Endothelial cell of umbilical vein (primary cell): ENCODE data around the gene ZIM2. TPM values are rescaled to one million over a fixed set of nuclear protein-coding genes. Genes with fewer than 3 reads are reported as not detected.

Source experiments
- BruUV-seq: library from RNA; stranded (reverse); fragments of 400-500 nt; replicated peaks from 2 replicates; lab custom pipeline; 2021; lab: Mats Ljungman, UMichigan
- CTCF ChIA-PET: fragments of 300-600, 350-600 bp; sonication (Branson Sonifier 250); formaldehyde crosslinking; loops from one replicate; lab custom pipeline; 2021; ENCODE audit warnings: antibody characterized with exemption, inconsistent platforms; lab: Charles Lee
- POLR2A ChIA-PET: fragments of 300-600, 350-600 bp; sonication (Branson Sonifier 250); formaldehyde crosslinking; loops from one replicate; lab custom pipeline; 2021; ENCODE audit warnings: antibody characterized with exemption, inconsistent platforms; lab: Charles Lee
- DNase-seq: peaks from one replicate; pipeline ENCODE4 v3.0.0-alpha.2; 2011; ENCODE audit warnings: low read depth, low spot score
- FAIRE-seq: peaks from 2 replicates; lab custom pipeline; 2011; peaks lifted over from hg19 to GRCh38; lab: Jason Lieb, UNC
- H2AFZ ChIP-seq: 2 replicates; pipeline ENCODE4 v1.6.0; 2012; ENCODE audit warnings: low read depth, low read length, control low read depth, inconsistent platforms
- H3K27ac ChIP-seq: 2 replicates; pipeline ENCODE4 v1.5.1; 2011; ENCODE audit warnings: low read depth, mild to moderate bottlenecking, control low read depth, low read length, moderate library complexity; ENCODE audit not compliant: insufficient read depth
- H3K27me3 ChIP-seq, 2 experiments: 2 replicates each; pipeline versions ENCODE4 v1.6.0 to v1.6.1; 2011; ENCODE audit warnings: low read length in 2 of 2, mixed read lengths in 1 of 2; ENCODE audit not compliant: control insufficient read depth in 2 of 2, insufficient read depth in 2 of 2
- H3K36me3 ChIP-seq, 2 experiments: 2 replicates in 1 of 2; 3 replicates in 1 of 2; pipeline ENCODE4 v1.5.1; 2011; ENCODE audit warnings: low read length in 2 of 2, mild to moderate bottlenecking in 1 of 2, moderate library complexity in 1 of 2; ENCODE audit not compliant: control insufficient read depth in 2 of 2, insufficient read depth in 2 of 2; ENCODE audit errors: extremely low read depth in 1 of 2
- H3K4me1 ChIP-seq: 3 replicates; pipeline ENCODE4 v1.5.1; 2011; ENCODE audit warnings: mild to moderate bottlenecking, low read length; ENCODE audit not compliant: control insufficient read depth, insufficient read depth; ENCODE audit errors: extremely low read depth
- H3K4me2 ChIP-seq: 2 replicates; pipeline ENCODE4 v1.6.1; 2011; ENCODE audit warnings: low read length, control low read depth, mixed read lengths; ENCODE audit not compliant: insufficient read depth
- H3K4me3 ChIP-seq, 3 experiments: fragments of 200-600 bp in 1 of 3; sonication (generic), shearing (Covaris generic) in 1 of 3; replicated peaks in 1 of 3; 2 replicates each; pipeline ENCODE4 v1.5.1; 2011 to 2016; ENCODE audit warnings: control low read depth in 3 of 3, low read length in 3 of 3, mild to moderate bottlenecking in 2 of 3, inconsistent platforms in 1 of 3, low read depth in 1 of 3, moderate library complexity in 1 of 3; ENCODE audit not compliant: insufficient read depth in 1 of 3
- H3K79me2 ChIP-seq: 2 replicates; pipeline ENCODE4 v1.6.0; 2012; ENCODE audit warnings: low read length, inconsistent platforms; ENCODE audit not compliant: control insufficient read depth, insufficient read depth
- H3K9ac ChIP-seq: replicated peaks from 2 replicates; pipeline ENCODE3; 2011; ENCODE audit warnings: low read length, control low read depth; ENCODE audit not compliant: insufficient read depth; ENCODE audit errors: extremely low read depth
- H3K9me1 ChIP-seq: replicated peaks from 3 replicates; pipeline ENCODE4 v1.6.0; 2011; ENCODE audit warnings: mild to moderate bottlenecking, low read length; ENCODE audit not compliant: control insufficient read depth, insufficient read depth; ENCODE audit errors: extremely low read depth
- H3K9me3 ChIP-seq: replicated peaks from 2 replicates; pipeline ENCODE4 v1.5.1; 2012; ENCODE audit warnings: low read length, inconsistent platforms; ENCODE audit not compliant: control insufficient read depth, insufficient read depth
- H4K20me1 ChIP-seq: replicated peaks from 2 replicates; pipeline ENCODE3; 2011; ENCODE audit warnings: mild to moderate bottlenecking, low read length; ENCODE audit not compliant: control insufficient read depth, insufficient read depth; ENCODE audit errors: extremely low read depth
- GATA2 ChIP-seq: IDR thresholded peaks from 2 replicates; pipeline ENCODE4 v1.7.0; 2011; ENCODE audit warnings: low read depth, mild to moderate bottlenecking, moderate library complexity, mixed read lengths, low read length; ENCODE audit not compliant: insufficient read length, insufficient read depth
- JUN ChIP-seq: IDR thresholded peaks from 2 replicates; pipeline ENCODE4 v1.6.1; 2011; ENCODE audit warnings: borderline replicate concordance, low read depth; ENCODE audit not compliant: insufficient read length, insufficient read depth
- MYC ChIP-seq: IDR thresholded peaks from one replicate; pipeline ENCODE4 v1.6.1; 2011; ENCODE audit warnings: mild to moderate bottlenecking, low read depth, low read length
- POLR2A ChIP-seq: IDR thresholded peaks from 2 replicates; pipeline ENCODE4 v1.6.1; 2012; ENCODE audit warnings: low read depth, mild to moderate bottlenecking, control low read depth, low read length
- POLR2AphosphoS5 ChIP-seq: IDR thresholded peaks from 2 replicates; pipeline ENCODE4 v1.6.1; 2012; ENCODE audit warnings: low read depth, mild to moderate bottlenecking, control low read depth, low read length, moderate library complexity; ENCODE audit not compliant: insufficient read depth
- dilution Hi-C: fragments of 300-500 bp; cut with MboI; formaldehyde crosslinking; loops from one replicate; pipeline ENCODE4 v1.15.0; 2019; ENCODE audit warnings: low sequenced_read_pairs; ENCODE audit not compliant: extremely low pct_ligation_motif_present
- intact Hi-C: fragments of 100-400 bp; cut with micrococcal nuclease; formaldehyde crosslinking; loops from one replicate; pipeline ENCODE4 v1.10.0; 2022
- polyA plus RNA-seq, 4 experiments: library from polyadenylated mRNA; depleted of rRNA in 3 of 4; stranded (reverse) in 3 of 4; unstranded in 1 of 4; fragments of >200 nt; gene quantifications; 2 replicates each; pipeline versions ENCODE4 v1.2.1 to v1.2.3, GENCODE V29; 2011 to 2012; ENCODE audit warnings: missing spikeins in 1 of 4
- total RNA-seq: library from RNA; stranded (reverse); gene quantifications from 2 replicates; pipeline ENCODE4 v1.2.3, GENCODE V29; 2021
- TF ChIP-seq, protein P1 (sequence below): IDR thresholded peaks from 2 replicates; pipeline ENCODE4 v1.6.1; 2011; ENCODE audit not compliant: insufficient read depth, insufficient read length
- TF ChIP-seq, protein P2 (sequence below), 2 donors: IDR thresholded peaks; 1 replicate in 1 of 2; 2 replicates in 1 of 2; pipeline ENCODE4 v1.5.1; 2011; ENCODE audit warnings: low read length in 2 of 2, mild to moderate bottlenecking in 2 of 2, moderate library complexity in 2 of 2, control low read depth in 1 of 2, inconsistent platforms in 1 of 2, low read depth in 1 of 2; ENCODE audit not compliant: insufficient read depth in 1 of 2; ENCODE audit errors: extremely low read depth in 1 of 2

The ZIM2 gene
- total and polyA plus RNA-seq, 2 donors (not counting 3 experiments of a cell fraction or from before 2014, with no cell fraction given) = not detected

- no peaks in the 10 kb centered on the region for H3K27me3 ChIP-seq
- no peaks in the 10 kb centered on the region for H3K79me2 ChIP-seq
- no TSS peak for BruUV-seq
- dilution Hi-C loops (no loop called here), intact Hi-C loops (no loop called here)
- H4K20me1 ChIP-seq = no peaks in the 10 kb centered on the region
- no peaks in the 10 kb centered on the region for H3K9me1 ChIP-seq
- no peak overlapping the region for H3K9ac ChIP-seq
- peaks cover 5% of the 10 kb centered on the region for H3K9me3 ChIP-seq
- H2AFZ ChIP-seq = no peak overlapping the region
- no peak overlapping the region for H3K27ac ChIP-seq
- DNase-seq (no peak), FAIRE-seq (no peak)
- TF ChIP-seq JUN = no peak
- TF ChIP-seq, protein P1, sequence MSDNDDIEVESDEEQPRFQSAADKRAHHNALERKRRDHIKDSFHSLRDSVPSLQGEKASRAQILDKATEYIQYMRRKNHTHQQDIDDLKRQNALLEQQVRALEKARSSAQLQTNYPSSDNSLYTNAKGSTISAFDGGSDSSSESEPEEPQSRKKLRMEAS = no peak
- TF ChIP-seq MYC = no peak
- TF ChIP-seq, protein P2, sequence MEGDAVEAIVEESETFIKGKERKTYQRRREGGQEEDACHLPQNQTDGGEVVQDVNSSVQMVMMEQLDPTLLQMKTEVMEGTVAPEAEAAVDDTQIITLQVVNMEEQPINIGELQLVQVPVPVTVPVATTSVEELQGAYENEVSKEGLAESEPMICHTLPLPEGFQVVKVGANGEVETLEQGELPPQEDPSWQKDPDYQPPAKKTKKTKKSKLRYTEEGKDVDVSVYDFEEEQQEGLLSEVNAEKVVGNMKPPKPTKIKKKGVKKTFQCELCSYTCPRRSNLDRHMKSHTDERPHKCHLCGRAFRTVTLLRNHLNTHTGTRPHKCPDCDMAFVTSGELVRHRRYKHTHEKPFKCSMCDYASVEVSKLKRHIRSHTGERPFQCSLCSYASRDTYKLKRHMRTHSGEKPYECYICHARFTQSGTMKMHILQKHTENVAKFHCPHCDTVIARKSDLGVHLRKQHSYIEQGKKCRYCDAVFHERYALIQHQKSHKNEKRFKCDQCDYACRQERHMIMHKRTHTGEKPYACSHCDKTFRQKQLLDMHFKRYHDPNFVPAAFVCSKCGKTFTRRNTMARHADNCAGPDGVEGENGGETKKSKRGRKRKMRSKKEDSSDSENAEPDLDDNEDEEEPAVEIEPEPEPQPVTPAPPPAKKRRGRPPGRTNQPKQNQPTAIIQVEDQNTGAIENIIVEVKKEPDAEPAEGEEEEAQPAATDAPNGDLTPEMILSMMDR (IDR thresholded peaks at IDR 0.05; ENCODE audit: extremely low read depth in 1 of 2, insufficient read depth in 1 of 2, low read depth in 1 of 2, low read length in 2 of 2) = no peak
- TF ChIP-seq POLR2AphosphoS5 = no peak
- no peak for TF ChIP-seq POLR2A
- no peaks in the 10 kb centered on the region for H3K4me1 ChIP-seq
- ChIA-PET CTCF (no interaction called here), POLR2A (no interaction called here)
- no peak overlapping the region for H3K4me2 ChIP-seq
- no peak overlapping the region for H3K4me3 ChIP-seq
- no peaks in the 10 kb centered on the region for H3K36me3 ChIP-seq
Observed at GRCh38 chr19:56764196-56764695, 76.3 kb downstream of the ZIM2 start.

DNA sequence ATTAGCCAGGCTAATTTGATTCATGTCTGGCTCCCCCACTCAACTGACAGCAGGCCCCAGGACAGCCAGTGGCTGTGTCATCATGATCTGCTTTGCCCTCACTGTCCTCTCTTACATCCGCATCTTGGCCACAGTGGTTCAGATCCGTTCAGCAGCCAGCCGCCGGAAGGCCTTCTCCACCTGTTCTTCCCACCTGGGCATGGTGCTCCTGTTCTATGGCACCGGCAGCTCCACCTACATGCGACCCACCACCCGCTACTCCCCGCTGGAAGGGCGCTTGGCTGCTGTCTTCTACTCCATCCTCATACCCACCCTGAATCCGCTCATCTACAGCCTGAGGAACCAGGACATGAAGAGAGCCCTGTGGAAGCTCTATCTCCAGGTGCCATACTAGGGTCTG, 79.7 kb downstream of the ZIM2 start:
- Histone ChIP-seq H3K27ac (no peak overlapping the region), H3K27me3 (no peaks in the 10 kb centered on the region), H3K36me3 (no peaks in the 10 kb centered on the region), H3K4me2 (no peak overlapping the region), H3K79me2 (no peaks in the 10 kb centered on the region), H3K9me1 (no peaks in the 10 kb centered on the region), H4K20me1 (no peaks in the 10 kb centered on the region), H3K9ac (no peak overlapping the region), H3K4me3 (no peak overlapping the region), H2AFZ (no peak overlapping the region), H3K9me3 (peaks cover 3% of the 10 kb centered on the region), H3K4me1 (no peaks in the 10 kb centered on the region)
- DNase-seq (no peak), FAIRE-seq (no peak)
- ChIA-PET POLR2A (no interaction called here), CTCF (no interaction called here)
- BruUV-seq = no TSS peak
- intact Hi-C loops = no loop called here
- dilution Hi-C loops = no loop called here
- no peak for TF ChIP-seq GATA2
- TF ChIP-seq, protein P1 = no peak
- no peak for TF ChIP-seq POLR2AphosphoS5
- TF ChIP-seq MYC = no peak
